DLD1 (cell line): ENCODE data around the gene EXOC3.
"Not testable (repeated sequence)": the region's sequence is repeated elsewhere in the genome, so short reads cannot be mapped to it uniquely, and the experiment has no call there.

Experiments used
- in situ Hi-C: cut with HindIII; loops from 2 replicates; pipeline ENCODE4 v1.10.0; 2017; ENCODE audit warnings: low sequenced_read_pairs

The EXOC3 gene

DNA sequence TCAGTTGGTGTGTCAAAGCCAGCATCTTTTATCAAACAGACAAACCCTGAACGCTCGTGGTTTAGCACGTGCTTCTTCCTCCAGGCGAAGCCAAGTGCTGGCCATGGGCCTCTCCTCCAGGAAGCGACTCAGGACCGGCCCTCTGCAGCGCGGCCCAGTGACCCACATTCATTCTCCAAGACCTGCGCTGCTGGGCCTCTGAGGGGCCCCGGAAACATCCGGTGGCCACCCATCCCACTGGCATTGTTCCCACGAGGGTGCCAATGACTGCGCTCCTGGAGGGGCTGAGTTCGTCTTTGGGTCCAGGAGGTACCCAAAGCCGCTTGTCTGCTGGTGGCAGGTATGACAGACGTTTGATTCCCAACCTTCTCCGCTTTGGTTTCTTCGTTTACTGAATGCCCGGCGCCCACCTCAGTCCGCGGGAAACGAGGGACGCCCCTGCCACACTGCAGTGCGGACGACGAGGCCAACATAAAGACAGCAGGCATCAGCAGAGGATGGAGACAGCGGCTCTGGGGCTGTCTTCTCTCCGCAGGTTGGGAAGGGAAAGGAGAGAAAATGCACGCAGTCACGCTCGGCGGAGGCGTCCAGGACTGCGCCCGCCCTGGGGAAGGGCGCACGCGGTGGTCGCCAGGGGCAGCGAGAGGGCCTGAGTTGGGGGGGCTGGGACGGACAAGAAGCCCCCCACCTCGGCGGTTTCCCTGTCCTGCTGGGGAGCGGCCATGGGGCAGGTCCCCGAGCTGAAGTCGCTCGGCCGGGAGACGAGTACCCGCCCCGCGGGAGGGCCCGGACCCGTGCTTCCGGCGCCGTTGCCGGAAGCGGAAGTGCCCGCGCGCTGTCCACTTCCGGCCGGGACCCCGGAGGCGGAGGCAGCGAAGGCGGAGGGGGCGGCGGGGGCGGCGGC, at the start of gene EXOC3:
Gene EXOC3, plus strand, starts transcription at position 842 of the 904 bp plus-strand sequence. CDS start 3,030 bp downstream, outside the sequence.
- in situ Hi-C loops: no loop called here

DNA sequence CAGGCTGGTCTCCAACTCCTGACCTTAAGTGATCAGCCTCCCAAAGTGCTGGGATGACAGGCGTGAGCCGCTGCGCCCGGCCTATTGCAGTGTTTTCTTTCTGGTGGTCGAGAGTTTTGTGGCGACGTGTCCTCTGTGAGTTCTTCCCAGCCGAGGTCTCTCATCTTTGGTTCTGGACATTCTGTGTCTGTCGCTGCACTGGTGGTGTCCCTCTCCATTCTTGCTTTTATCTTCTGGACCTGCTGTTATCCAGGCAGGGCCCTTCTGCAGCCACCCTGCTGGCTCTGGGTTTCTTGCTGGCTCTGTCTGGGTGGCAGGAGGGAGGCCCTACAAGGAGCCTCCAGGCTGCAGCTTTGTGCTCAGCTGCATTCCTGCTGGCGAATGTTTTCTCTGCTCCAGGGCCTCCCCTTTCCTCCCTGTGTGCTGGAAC, 49.1 kb upstream of the EXOC3 start:
- in situ Hi-C loops: no loop called here

DNA sequence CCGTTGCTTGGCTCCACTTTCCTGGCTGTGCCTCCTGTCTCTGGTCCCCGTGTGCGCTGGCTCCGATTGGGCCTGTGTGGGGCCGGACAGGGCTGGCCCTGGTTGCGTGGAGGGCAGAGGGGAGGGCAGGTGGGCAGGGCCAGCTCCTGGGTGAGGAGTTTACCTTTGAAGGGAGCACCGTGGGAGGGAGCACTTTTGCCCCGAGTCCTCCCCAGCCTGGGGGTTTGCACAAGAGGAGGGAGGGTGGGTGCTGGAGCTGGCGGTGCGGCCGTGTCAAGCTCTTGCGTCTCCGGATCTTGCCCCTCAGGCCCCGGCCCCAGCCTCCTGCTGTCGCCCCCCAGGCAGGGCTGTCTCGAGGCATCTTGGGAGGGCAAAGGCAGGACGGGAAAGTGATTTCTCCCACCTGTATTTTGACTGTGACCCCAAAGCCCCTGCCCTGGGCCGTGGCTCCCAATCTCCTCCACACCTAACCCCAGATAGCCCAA, 48.3 kb upstream of the EXOC3 start:
- in situ Hi-C loops: no loop called here

DNA sequence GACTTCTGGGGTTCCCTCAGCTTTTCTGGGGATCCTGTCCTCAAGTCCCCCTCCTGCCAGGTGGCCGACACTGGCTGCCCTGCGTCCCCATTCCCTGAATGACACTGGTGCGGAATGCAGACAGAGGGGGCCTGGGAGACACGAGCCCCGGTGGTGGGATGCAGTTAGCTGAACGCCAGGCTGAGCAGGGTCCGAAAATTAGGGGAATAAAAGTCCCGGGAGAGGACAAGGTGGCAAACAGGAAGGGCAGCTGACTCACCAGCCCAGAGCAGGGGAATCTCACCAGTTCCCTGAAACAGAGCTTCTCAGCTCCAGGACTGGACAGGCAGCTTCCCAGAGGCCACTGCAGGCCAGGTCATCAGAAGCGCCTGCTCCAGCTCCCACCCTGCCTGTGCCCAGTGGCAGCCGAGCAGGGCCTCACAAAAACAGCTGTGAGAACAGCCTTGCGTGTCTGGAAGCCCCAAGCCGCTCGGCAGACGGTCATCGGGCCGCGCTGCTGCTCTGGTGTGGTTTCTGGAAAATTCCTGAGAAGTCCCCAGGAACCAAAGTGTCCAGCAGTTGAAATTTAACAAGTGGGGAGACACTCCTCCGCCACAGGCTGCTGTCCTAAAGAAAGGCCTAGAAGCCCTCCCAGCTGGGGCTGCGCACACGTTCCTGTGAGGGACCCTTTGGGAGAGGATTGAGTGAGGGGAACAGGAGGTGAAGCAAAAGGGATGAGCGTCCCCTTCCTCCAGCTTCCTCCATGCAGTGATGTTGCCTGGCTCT, 47.6 kb upstream of the EXOC3 start:
- in situ Hi-C loops: no loop called here

DNA sequence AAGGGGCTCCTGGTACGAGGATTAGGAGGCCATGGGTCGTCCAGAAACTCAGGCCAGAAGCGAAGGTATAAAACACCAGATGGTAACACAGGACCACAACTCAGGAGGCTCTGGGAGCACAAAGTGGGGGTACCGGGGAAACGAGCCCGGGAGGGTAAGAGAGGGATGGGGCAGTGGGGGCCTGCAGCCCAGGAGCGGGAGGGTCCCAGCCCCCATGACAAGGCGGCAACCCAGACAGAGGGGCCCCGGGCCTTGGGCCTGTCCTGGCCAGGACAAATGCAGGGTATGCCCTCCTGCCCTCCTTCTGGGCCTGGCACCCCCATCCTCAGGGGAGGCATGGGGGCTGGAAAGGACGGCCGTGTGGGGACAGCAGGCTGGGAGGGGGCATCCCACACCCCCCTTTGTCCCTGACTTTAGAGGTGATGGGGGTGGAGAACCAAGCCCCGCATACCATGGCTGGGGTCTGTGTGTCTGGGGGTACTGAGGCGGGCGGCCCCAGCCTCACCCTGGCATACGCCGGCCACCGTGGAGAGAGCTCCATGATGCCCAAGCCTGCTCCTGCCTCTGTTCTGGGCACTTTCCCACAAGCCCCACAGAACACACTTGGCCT, 47.0 kb upstream of the EXOC3 start:
- in situ Hi-C loops: no loop called here

DNA sequence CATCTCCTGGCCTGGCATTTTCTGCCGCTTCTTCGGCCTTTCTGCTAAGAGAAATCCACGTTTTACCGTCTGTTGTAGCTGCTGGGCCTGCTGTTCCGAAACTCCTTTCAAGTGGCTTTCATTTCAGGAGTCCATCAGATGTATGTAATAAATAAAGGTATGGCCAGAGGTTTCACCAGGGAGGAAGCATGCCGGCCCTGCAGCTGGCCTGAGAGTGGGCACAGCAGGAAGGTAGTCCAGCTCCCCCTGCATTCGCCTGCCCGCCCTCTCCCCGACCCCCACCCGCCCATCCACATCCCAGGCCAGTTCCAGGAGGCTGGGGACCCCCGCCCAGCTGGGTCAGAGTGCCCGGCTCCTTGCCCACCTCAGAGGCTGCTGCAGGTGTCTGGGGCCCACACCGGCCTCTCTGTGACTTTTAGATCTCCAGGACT, 46.4 kb upstream of the EXOC3 start:
- in situ Hi-C loops: no loop called here

DNA sequence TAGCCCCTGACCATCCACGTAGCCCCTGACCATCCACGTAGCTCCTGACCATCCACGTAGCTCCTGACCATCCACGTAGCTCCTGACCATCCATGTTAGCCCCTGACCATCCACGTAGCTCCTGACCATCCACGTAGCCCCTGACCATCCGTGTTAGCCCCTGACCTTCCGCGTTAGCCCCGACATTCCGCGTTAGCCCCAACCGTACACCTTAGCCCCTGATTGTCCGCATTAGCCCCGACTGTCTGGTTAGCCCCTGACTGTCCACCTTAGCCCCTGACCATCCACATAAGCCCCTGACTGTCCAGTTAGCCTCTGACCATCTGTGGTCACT, 44.9 kb upstream of the EXOC3 start:
- in situ Hi-C loops: not testable (repeated sequence)

DNA sequence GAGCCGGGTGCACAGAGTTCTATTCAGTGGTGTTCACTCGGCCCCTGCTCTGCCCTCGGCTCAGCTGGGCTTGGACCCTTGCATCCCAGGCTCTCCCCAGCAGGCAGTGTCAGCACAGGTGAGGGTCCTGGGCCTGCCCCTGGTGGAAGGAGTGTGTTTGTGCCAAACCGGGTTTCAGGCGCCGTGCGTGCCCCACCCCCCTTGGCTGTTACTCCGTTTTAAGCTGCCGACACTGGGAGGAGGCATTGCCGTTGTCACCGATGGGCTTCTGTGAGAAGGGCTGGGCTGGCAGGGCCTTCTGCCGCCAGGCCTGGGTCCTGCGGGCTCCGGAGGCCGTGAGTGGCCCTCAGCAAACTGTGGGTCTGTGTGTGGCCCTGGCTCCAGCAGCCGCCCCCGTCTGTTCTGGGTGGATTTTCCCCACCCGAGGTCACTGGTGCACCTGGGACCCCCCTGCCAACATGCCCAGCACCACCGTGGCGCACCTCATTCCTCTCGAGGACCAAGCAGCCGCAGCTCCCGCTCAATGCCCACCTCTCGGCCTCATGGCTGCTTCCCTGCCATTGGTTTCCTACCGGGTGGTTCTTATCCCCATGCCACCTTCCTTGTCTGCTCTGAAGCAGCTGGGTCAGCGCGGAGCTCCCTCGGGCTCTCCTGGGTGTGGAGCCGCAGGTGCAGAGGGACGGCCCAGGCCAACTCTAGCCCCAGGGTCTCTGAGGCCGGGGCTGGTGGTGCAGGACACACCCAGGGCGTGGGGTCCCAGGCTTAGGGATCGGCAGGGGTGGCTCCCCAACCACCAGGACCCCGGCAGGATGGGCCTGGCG, 44.3 kb upstream of the EXOC3 start:
- in situ Hi-C loops: no loop called here

DNA sequence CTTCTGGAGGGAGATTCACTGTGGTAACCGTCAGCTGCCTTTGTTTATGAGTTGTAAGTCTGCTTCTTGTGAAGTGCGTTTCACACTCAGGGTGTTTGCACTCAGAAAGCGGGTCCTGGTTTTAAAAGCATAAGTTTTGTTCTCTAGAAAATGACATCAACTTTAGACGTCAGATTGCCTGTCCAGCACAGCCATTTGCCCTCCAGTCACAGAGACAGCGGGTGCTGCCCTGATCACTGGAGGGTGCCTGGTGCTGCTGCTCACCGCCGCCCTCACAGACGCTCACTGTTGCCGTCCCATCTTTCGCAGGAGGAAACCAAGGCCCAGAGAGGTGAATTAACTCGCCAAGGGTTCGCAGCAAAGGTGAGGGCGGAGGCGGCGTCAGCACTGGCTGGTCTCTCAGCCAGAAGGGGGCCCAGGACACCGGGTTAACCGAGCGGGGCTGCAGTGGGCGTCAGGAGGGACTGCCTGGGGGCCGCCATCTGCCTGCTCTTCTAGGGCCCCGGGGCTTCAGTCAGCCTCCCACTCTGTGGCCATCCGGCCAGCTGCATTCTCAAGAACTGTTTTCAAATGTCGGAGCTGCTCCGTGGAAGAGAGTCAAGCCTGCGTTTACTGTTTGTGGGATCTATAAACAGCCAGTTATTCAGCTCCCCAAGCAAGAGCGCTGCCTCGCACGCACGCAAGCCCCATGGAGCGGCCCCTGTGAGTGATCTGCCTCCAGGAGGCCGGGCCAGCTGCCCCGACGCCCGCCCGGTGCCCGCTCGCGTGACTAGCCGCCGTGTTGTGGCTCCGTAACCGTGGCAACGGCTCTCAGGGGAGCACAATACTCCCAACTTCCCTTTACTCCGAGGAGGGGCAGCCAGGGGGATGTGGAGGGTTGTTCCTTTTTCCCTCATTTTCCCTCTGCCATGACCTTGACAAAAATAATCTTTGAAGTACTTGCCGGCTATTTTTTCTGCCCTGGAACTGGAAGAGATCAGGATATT, 43.4 kb upstream of the EXOC3 start:
- in situ Hi-C loops: no loop called here

DNA sequence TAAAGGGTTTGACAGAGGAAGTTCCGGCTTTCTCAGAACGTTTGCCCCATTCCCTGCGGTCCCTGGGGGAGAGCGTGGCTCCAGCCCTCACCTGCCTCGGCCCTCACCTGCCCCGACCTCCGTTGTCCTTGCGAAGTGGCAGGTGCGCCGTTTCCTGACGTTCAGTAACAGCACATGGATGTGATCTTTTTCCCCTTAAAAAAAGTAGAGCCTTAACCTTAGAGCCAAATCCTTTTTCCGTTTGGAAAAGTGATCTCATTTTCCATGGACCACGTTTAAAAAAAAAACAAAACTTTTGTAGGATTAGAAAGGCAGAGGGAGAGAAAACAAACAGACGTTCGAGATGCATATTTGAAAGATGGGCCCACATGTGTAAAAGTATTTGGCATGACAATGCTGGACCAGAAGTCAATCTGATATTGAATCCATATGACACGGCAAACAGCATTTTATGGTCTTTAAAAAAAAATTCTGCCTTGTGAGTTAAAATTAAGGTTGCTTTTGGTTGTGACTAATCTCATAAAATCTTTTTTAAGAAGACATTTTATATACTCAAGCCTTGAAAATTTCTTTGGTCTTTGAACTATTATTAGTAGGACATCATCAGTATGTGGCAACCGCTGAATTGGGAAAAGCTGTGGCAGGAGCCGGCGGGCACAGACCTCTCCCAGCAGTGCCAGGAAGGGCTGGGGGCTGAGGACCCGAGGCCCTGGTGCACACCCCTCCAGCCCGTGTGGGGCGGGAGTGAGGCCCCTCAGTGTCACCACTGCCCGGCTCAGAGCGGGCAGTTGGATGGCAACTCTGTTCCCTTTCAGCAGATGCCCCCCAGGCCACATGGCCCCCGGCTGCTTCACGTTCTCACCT, 42.5 kb upstream of the EXOC3 start:
- in situ Hi-C loops: no loop called here

DNA sequence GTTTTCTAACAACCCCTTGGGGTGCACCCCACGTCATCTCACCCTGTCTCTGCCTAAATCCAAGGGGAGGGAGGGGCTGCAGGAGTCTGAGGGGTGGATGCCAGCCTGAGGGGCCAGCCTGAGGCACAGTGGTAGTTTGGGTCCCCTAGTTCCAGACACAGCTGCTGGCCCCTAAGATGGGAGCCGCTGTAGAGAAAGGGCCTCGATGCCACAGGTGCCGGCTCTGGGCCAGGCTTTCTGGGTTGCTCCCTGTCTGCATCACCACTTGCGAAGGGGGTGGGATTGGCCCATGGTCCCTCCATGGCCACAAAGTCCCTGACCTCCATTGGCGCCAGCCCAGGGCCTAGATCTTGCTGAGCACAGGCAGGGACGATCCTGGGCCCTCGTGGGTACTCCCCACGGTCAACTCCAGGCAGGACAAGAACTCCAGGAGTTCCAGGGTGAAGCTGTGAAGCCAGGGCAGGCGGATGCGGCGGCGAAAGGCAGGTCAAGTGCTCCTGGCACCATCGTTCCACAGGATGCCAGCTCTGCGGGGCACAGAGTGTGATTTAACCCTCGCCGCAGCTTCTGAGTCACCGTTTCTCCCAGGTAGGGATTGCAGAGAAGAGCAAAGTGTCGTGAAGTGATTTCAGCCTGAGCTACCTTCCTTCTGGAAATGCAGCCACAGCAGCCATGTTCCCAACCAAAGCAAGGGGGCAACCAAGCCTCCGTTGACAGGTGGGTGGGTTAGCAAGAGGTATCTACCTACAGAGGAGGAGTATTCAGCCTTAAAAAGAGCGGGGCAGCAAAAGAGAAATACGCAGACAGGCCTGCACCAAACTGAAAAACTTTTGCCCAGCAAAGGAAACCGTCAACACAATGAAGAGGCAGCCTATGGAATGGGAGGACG, 41.6 kb upstream of the EXOC3 start:
- in situ Hi-C loops: no loop called here

DNA sequence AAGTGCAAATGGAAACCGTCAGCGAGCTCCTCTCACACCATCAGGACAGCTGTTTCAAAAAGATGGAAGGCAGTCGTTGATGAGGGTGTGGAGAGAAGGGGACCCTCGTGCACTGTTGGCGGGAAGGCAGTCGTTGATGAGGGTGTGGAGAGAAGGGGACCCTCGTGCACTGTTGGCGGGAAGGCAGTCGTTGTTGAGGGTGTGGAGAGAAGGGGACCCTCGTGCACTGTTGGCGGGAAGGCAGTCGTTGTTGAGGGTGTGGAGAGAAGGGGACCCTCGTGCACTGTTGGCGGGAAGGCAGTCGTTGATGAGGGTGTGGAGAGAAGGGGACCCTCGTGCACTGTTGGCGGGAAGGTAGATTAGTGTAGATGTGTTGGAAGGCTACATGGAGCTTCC, 40.8 kb upstream of the EXOC3 start:
- in situ Hi-C loops: not testable (repeated sequence)

DNA sequence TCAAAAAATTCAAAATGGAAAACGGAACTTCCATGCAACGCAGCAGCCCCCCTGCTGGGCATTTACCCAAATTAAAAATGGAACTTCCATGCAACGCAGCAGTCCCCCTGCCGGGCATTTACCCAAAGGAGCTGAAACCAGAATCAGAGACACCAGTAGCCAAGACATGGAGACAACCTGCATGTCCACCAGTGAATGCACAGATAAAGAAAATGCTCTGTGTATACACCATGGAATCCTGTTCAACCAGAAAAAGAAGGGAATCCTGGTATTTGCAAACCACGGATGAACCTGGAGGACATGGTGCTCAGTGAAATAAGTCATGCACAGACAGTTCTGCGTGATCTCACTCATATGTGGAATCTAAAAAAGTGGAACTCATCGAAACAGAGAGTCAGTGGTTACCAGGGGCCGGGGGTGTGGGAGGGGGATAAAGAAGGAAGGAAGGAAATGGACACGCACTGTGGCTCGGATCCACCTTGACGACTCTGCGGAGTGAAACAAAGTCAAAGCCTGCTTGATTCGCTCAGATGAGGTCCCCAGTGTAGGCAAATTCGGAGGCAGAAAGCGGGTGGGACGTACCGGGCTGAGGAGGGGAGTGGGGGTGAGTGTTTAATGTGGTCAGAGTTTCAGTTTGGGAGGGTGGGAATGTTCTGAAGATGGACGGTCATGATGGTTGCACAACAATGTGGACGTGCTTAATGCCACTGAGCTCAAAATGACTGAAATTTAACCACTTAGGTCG, 40.2 kb upstream of the EXOC3 start:
- in situ Hi-C loops: no loop called here

DNA sequence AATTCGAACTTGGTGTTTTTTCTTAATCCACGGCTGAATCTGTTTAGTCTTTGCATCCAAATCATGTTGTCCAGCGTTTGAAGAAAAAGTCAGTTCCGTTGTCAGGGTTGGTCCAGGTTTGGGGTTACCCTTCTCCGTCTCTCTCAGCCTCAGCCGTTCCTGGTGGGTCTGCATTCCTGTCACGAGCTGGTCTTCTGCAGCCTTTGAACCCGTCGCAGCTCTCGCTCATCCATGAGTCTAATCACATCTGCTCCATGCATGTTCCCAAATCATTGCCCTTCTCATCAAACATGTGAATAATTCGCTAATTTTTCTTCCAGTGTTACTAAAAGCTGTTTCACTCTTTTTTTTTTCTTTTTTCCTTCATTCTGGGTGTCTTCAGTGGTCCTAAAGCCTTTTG, 39.0 kb upstream of the EXOC3 start:
- in situ Hi-C loops: no loop called here

DNA sequence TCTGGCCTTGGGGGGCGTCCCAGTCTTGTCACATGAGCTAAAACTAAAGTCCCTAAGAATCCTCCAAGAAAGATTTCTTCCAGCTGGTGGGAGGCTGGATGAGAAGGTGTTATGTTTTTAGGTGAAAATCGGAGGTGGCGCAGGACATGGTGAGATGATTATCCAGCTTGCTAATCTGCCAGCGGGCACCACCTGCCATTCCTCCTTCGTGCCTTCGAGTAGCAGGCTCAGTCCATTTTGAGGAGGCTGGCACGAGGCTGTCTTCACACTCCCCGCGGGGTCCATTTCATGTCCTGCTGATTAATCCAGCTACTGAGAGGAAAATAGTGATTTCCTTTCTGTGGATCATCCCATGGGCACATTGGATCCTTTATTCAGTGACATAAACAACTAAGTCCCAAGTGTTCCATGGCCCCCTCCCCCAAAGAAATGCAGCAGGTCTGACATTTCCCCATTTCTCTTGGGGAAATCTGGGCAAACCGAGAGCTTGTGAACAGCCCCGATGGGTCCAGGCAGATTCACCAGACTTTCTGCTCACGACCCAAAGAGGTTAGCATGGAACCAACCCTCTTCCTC, 38.2 kb upstream of the EXOC3 start:
- in situ Hi-C loops: no loop called here

DNA sequence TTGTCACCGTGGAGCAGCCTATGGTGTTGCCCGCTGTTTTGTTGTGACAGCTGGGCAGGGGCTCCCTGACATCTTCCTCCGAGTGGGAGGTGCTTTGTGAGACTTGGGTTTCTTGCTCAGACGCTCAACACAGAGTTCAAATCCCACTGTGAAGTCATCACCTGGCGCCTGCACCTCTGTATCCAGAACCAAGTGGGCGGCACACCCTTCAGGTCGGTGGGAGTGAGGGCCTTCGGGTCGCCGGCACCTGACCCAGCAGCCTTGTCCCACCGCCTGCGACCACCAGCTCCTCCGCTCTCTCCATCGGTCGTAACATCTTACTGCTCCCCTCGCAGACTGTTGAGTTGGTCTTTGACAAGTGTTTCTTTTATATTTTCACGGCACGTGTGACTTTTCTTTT, 37.6 kb upstream of the EXOC3 start:
- in situ Hi-C loops: no loop called here

DNA sequence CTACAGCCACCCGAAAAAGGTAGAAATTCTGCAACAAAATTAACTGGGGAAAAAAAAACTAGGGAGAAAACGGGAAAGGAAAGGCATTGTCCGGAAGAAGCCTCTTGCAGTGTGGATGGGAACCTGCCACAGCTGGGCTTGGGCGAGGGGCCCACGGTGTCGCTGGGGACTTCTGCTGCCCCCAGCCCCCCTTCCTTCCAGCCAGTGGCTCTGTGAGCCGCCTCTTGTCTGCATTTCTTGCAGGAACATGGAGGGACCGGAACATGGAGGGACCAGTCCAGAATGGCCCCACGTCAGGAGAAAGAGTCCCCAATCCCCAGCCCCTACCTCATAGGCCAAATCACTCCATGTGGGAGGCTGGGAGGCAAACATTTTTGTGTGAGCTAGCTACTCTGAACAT, 36.9 kb upstream of the EXOC3 start:
- in situ Hi-C loops: no loop called here
